GM21360 (cell line): ENCODE measurements around the gene C1orf232.

ENCODE experiments used
- ATAC-seq: cut with Tn5 transposase; IDR thresholded peaks from one replicate; pipeline ENCODE4 v1.9.1; 2021; ENCODE audit warnings: mild to moderate bottlenecking, moderate library complexity; ENCODE audit not compliant: unreplicated experiment

The C1orf232 gene

GRCh38 chr1:26180010-26180506, 11.3 kb upstream of the C1orf232 start:
- no peak for ATAC-seq

- no peak for ATAC-seq
Observed at GRCh38 chr1:26177182-26177684, 8.5 kb upstream of the C1orf232 start, which contains the start of gene CNKSR1. TSS of gene CNKSR1 (plus strand) at chr1:26177491. CDS start at chr1:26177548, 57 bp downstream.

GRCh38 chr1:26175346-26175745, 6.6 kb upstream of the C1orf232 start:
- no peak for ATAC-seq

GRCh38 chr1:26171084-26172072, 2.6 kb upstream of the C1orf232 start, which contains the start of gene ZNF593OS:
TSS of gene ZNF593OS (minus strand) at chr1:26171832. CDS start at chr1:26171661, 171 bp downstream.
- ATAC-seq, result no peak

GRCh38 chr1:26170472-26170821, 1.7 kb upstream of the C1orf232 start:
- no peak for ATAC-seq

- ATAC-seq, result peak; percentile 80
Observed at GRCh38 chr1:26169669-26170471, 1.1 kb upstream of the C1orf232 start, which contains the start of gene ZNF593. TSS of gene ZNF593 (plus strand) at chr1:26169908. CDS start at chr1:26169984, 76 bp downstream.

- no peak for ATAC-seq
Observed at GRCh38 chr1:26169198-26169554, 413 bp upstream of the C1orf232 start.

- ATAC-seq, result no peak
Observed at GRCh38 chr1:26166719-26167281, 2.0 kb downstream of the C1orf232 start.

GRCh38 chr1:26164861-26165842, 3.6 kb downstream of the C1orf232 start:
- no peak for ATAC-seq

- ATAC-seq, result no peak
Observed at GRCh38 chr1:26164036-26164860, 4.5 kb downstream of the C1orf232 start.

- ATAC-seq, result no peak
Observed at GRCh38 chr1:26163684-26164035, 5.1 kb downstream of the C1orf232 start.

GRCh38 chr1:26162220-26162709, 6.5 kb downstream of the C1orf232 start:
- no peak for ATAC-seq

GRCh38 chr1:26161415-26162219, 7.1 kb downstream of the C1orf232 start:
- no peak for ATAC-seq

GRCh38 chr1:26160527-26161414, 8.0 kb downstream of the C1orf232 start:
- ATAC-seq, result no peak

GRCh38 chr1:26159743-26160039, 9.1 kb downstream of the C1orf232 start:
- no peak for ATAC-seq

- no peak for ATAC-seq
Observed at GRCh38 chr1:26158908-26159742, 9.6 kb downstream of the C1orf232 start, which contains the start of gene FAM110D. TSS of gene FAM110D (plus strand) at chr1:26159079. CDS start at chr1:26161292, 2,213 bp downstream.
